ENCODE measurements around the gene FXYD4.

GRCh38 chr10:43344051-43344450 lies 27.4 kb upstream of the FXYD4 start:
- TF ChIP-seq POLR2AphosphoS5 (IDR thresholded peaks at IDR 0.05; ENCODE audit: borderline replicate concordance, low read depth, low read length) (no peak), EZH2 (IDR thresholded peaks at IDR 0.05) (no peak), FOXP2 (optimal IDR thresholded peaks at IDR 0.05; ENCODE audit: control extremely low read depth, extremely low read length, insufficient read depth) (no peak)
